Activated effector memory CD4-positive, alpha-beta T cell treated with Interleukin-2 at 50 U/mL for 16 hours (primary cell): ENCODE measurements around the gene CAB39.

ENCODE experiments used
- DNase-seq: peaks from one replicate; pipeline ENCODE4 v3.0.0-alpha.2; 2020

Gene CAB39

GRCh38 chr2:230712443-230713330 lies at the start of gene CAB39:
Gene CAB39, plus strand, starts transcription at chr2:230712842. Its CDS starts 47,160 bp downstream, at chr2:230760002.
- peak; percentile 85 for DNase-seq

DNA sequence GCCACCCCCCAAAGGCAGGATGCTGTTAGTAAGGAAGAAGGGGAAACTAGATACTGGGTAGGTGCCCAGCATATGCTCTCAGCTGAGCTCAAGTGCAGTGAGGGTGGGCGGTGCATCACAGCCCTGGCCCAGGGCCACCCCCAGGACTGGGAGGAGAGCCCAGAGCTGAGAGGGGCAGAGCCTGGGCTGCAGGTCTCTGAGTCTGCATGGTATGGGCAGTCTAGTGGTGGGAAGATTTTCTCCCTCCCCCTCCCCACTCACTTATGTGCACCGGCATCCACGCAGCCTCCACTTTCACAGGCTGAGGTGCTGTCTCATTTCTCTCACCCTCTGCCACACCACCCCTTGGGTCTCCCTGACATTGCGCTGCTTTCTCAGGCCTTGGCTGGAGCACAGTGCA lies 48.5 kb upstream of the CAB39 start:
- no peak for DNase-seq

DNA sequence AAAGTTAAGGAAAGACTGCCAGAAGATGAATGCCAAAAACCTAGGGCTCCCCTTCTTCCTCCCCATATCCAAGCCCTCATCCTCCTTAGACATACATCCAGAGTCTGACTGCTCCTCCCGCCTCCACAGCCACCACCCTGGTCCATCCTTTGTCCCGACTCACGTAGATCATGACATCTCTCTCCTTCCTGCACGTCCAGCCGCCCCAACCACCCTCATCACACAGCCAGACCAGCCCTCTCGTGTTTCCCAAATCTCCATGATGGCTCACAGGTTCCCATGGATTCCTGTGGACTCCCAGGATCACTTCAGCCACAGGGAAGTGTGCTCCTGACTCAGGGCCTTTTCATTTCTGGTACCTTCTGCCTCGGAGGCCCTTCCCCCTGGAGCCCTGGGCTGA lies 47.8 kb upstream of the CAB39 start:
- DNase-seq = no peak

DNA sequence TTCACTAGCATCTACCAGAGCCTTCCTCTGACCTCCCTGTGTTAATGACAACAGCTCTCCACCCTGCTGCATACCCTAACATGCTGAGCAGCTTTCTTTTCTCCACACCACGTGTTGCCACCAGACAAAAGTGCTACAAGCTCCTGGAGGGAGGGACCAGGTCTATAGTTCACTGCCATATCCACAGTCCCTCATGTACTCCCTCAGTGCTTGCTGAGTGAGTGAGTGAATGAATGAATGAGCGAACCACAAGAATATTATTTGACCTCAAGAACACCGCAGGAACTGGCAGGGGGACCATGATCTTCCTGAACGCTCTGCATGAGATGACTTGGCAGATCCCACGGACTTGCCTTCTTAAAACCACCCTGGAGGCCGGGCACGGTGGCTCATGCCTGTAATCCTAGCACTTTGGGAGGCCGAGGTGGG lies 47.4 kb upstream of the CAB39 start:
- DNase-seq = no peak

GRCh38 chr2:230666446-230666845 lies 46.2 kb upstream of the CAB39 start:
- no peak for DNase-seq

- DNase-seq = no peak
These were observed 45.5 kb upstream of the CAB39 start for GRCh38 chr2:230666885-230667712.

DNA sequence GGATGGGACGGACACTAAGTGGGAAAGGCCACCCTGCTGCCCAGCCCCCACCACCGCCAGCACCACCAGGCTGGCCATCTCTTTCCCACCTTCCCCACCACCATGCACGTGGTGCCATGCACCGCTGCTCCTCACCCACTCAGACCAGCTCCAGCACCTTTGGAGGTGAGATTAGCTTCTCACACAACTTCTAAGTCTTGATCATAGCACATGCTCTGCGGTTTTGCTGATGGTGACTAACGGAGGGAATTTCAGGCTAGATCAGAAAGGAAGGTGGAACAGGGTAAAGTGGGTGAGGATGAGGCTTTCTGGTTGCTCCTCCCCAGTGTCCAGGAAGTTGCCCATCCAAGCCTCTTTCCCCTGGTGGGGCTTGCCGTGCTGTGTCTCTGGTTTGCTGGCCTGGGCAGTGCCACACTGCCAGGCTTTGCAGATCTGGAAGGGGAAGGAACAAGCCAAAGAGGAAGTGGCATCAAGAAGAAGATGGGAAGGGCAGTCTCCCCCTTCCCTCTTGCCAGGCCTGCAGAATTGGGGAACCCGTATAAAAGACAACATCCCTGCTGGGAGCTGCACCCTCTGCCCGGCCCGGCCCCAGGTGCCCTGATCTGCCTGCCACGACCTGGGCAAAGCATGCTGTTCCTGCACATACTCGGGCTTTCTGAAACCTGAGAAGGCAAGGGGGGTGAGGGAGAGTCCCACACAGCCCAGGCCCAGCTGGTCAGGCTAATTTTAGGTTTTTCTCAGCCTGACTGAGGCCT lies 44.3 kb upstream of the CAB39 start:
- DNase-seq = no peak

DNA sequence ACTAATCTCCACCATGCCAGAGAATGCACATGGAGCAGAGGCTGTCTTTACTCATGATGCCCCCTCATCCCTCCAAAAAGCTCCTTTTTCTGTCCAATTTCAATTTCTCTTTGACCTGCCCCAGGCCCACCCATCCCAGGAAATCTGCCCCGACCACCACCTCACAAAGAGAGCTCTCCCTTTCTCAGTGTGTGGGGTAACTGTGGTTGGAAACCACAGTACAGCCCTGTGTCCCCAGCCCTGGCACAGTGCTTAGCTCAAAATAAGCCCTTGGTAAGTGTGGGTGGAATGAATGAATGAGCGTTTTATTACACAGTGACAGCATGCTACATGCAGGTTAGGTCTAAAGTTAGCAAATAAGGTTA lies 43.7 kb upstream of the CAB39 start:
- DNase-seq = no peak

- DNase-seq = no peak
These were observed 43.2 kb upstream of the CAB39 start for GRCh38 chr2:230669386-230669950.

GRCh38 chr2:230671117-230671516 lies 41.5 kb upstream of the CAB39 start:
- DNase-seq = no peak

DNA sequence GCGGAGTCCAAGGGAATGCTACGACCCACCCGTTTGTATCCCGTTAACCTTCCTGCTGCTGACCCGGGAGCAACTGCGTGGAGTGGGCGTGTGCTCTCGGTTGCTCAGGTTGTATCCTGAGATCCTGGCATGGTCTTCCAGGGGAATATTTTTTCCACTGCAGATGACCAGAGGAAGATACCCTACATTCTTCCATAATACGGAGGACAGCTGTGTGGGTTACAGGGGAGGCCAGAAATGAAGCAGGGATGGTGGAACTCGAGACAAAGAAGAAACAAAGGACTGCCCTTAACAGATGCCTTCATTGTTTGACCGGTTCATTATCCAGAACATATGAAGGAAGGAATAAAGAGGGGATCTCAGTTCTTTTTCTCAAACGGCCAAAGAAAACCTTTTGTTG lies 39.8 kb upstream of the CAB39 start:
- DNase-seq = no peak

- DNase-seq = no peak
These were observed 38.2 kb upstream of the CAB39 start for GRCh38 chr2:230674401-230674800.

DNA sequence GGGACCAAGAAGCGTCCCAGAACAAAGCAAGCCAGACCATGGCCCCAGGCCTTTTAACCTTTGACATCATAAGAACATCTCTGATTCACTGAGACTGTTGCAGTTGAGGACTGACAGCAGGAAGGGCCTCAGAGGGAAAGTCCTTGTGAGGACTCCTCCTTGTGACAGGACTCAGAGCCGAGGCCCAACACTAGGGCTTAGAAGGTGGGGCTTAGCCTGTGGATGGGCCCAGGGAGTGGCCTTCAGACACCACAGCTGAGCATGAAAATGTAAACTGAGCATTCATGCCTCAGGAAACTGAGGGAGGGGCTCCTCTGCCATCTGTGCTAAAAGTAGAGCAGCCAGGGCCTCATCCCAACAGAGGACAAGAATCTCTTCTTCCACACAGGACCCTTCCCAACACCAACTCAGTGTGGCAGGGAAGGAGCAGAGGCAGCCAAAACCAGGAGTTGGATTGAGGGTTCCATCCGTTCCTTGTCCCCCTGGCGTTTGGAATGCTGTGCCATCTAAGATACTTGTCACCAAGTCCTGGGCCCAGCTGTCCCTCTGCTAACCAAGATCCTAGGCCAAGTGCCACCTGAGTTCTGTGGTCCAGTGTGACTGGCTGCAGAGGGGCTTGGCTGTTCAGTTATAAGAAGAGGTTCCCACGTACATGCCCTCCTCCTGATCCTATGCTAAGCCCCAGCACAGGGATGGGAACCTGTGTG lies 37.5 kb upstream of the CAB39 start:
- DNase-seq = no peak

DNA sequence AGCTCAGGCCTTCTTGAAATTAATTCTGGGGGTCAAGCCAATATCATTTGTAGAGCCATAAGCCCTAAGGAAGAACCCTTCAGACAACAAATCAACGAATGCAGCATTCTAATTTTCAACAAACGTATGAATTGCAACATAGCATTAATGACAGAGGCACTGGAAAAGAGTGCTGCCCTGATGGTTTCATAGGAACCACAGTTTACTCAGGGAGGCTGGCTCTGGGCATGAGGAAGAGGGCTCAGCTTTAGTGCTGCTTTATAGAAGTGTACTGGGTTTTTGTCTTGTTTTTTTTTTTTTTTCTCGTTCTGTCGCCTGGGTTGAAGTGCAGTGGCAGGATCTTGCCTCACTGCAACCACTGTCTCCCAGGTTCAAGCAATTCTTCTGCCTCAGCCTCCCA lies 36.1 kb upstream of the CAB39 start:
- DNase-seq = no peak

GRCh38 chr2:230677201-230677946 lies 35.3 kb upstream of the CAB39 start:
- DNase-seq = no peak

GRCh38 chr2:230678018-230678417 lies 34.6 kb upstream of the CAB39 start:
- DNase-seq = no peak

- no peak for DNase-seq
These were observed 34.2 kb upstream of the CAB39 start for GRCh38 chr2:230678451-230678850.

DNA sequence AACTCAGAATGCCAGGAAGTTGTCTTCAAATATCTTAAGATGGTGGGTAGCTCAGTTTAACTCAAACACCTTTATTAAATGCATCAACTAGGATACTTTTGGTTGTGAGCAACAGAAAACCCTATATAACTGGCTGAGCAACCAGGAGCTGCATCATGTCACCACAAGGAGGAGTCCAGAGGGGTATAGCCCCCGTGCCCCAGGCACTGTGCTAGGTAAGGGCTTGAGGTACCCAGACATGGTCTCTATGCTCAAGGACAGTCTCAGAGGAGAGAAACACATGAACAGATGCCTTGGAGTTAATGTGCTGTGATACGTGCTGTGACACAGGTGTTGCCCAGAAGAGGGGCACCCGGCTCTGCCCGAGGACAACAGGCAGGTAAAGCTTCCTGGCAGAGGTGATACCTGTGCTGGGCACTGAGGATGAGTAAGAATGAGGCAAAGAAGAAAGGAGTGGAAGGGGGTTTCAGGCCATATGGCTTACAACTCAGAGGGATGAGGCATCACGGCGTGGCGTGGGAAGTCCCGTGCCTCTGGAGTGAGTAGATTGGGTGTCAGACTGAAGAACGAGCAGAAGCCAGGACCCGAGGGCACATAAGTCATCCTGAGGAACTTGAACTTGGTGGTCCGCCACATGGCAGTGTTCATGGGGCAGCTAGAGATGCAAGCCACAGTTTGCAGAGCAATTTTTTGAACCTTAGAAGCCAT lies 32.0 kb upstream of the CAB39 start:
- DNase-seq = no peak

GRCh38 chr2:230681171-230681545 lies 31.5 kb upstream of the CAB39 start:
- no peak for DNase-seq

GRCh38 chr2:230682546-230682945 lies 30.1 kb upstream of the CAB39 start:
- no peak for DNase-seq
